Endothelial cell of umbilical vein (primary cell): Measurements from ENCODE around the gene SLC24A3. TPM values are rescaled to one million over a fixed set of nuclear protein-coding genes. Genes with fewer than 3 reads are reported as not detected.

ENCODE experiments used
- BruUV-seq: library from RNA; stranded (reverse); fragments of 400-500 nt; replicated peaks from 2 replicates; lab custom pipeline; 2021; lab: Mats Ljungman, UMichigan
- CTCF ChIA-PET: fragments of 300-600, 350-600 bp; sonication (Branson Sonifier 250); formaldehyde crosslinking; loops from one replicate; lab custom pipeline; 2021; ENCODE audit warnings: antibody characterized with exemption, inconsistent platforms; lab: Charles Lee
- POLR2A ChIA-PET: fragments of 300-600, 350-600 bp; sonication (Branson Sonifier 250); formaldehyde crosslinking; loops from one replicate; lab custom pipeline; 2021; ENCODE audit warnings: antibody characterized with exemption, inconsistent platforms; lab: Charles Lee
- DNase-seq: peaks from one replicate; pipeline ENCODE4 v3.0.0-alpha.2; 2011; ENCODE audit warnings: low read depth, low spot score
- FAIRE-seq: peaks from 2 replicates; lab custom pipeline; 2011; peaks lifted over from hg19 to GRCh38; lab: Jason Lieb, UNC
- H2AFZ ChIP-seq: 2 replicates; pipeline ENCODE4 v1.6.0; 2012; ENCODE audit warnings: low read depth, low read length, control low read depth, inconsistent platforms
- H3K27ac ChIP-seq: 2 replicates; pipeline ENCODE4 v1.5.1; 2011; ENCODE audit warnings: low read depth, mild to moderate bottlenecking, control low read depth, low read length, moderate library complexity; ENCODE audit not compliant: insufficient read depth
- H3K27me3 ChIP-seq, 2 experiments: 2 replicates each; pipeline versions ENCODE4 v1.6.0 to v1.6.1; 2011; ENCODE audit warnings: low read length in 2 of 2, mixed read lengths in 1 of 2; ENCODE audit not compliant: control insufficient read depth in 2 of 2, insufficient read depth in 2 of 2
- H3K36me3 ChIP-seq, 2 experiments: 2 replicates in 1 of 2; 3 replicates in 1 of 2; pipeline ENCODE4 v1.5.1; 2011; ENCODE audit warnings: low read length in 2 of 2, mild to moderate bottlenecking in 1 of 2, moderate library complexity in 1 of 2; ENCODE audit not compliant: control insufficient read depth in 2 of 2, insufficient read depth in 2 of 2; ENCODE audit errors: extremely low read depth in 1 of 2
- H3K4me1 ChIP-seq: 3 replicates; pipeline ENCODE4 v1.5.1; 2011; ENCODE audit warnings: mild to moderate bottlenecking, low read length; ENCODE audit not compliant: control insufficient read depth, insufficient read depth; ENCODE audit errors: extremely low read depth
- H3K4me2 ChIP-seq: 2 replicates; pipeline ENCODE4 v1.6.1; 2011; ENCODE audit warnings: low read length, control low read depth, mixed read lengths; ENCODE audit not compliant: insufficient read depth
- H3K4me3 ChIP-seq, 3 experiments: fragments of 200-600 bp in 1 of 3; sonication (generic), shearing (Covaris generic) in 1 of 3; replicated peaks in 1 of 3; 2 replicates each; pipeline ENCODE4 v1.5.1; 2011 to 2016; ENCODE audit warnings: control low read depth in 3 of 3, low read length in 3 of 3, mild to moderate bottlenecking in 2 of 3, inconsistent platforms in 1 of 3, low read depth in 1 of 3, moderate library complexity in 1 of 3; ENCODE audit not compliant: insufficient read depth in 1 of 3
- H3K79me2 ChIP-seq: 2 replicates; pipeline ENCODE4 v1.6.0; 2012; ENCODE audit warnings: low read length, inconsistent platforms; ENCODE audit not compliant: control insufficient read depth, insufficient read depth
- H3K9ac ChIP-seq: replicated peaks from 2 replicates; pipeline ENCODE3; 2011; ENCODE audit warnings: low read length, control low read depth; ENCODE audit not compliant: insufficient read depth; ENCODE audit errors: extremely low read depth
- H3K9me1 ChIP-seq: replicated peaks from 3 replicates; pipeline ENCODE4 v1.6.0; 2011; ENCODE audit warnings: mild to moderate bottlenecking, low read length; ENCODE audit not compliant: control insufficient read depth, insufficient read depth; ENCODE audit errors: extremely low read depth
- H3K9me3 ChIP-seq: replicated peaks from 2 replicates; pipeline ENCODE4 v1.5.1; 2012; ENCODE audit warnings: low read length, inconsistent platforms; ENCODE audit not compliant: control insufficient read depth, insufficient read depth
- H4K20me1 ChIP-seq: replicated peaks from 2 replicates; pipeline ENCODE3; 2011; ENCODE audit warnings: mild to moderate bottlenecking, low read length; ENCODE audit not compliant: control insufficient read depth, insufficient read depth; ENCODE audit errors: extremely low read depth
- EZH2 ChIP-seq: IDR thresholded peaks from 2 replicates; pipeline ENCODE4 v1.6.1; 2012; ENCODE audit warnings: borderline replicate concordance, low read depth, mild to moderate bottlenecking, moderate library complexity, low read length, inconsistent platforms; ENCODE audit not compliant: severe bottlenecking
- FOS ChIP-seq: IDR thresholded peaks from 2 replicates; pipeline ENCODE4 v1.6.1; 2011; ENCODE audit warnings: mild to moderate bottlenecking, low read length, moderate library complexity, borderline replicate concordance; ENCODE audit not compliant: insufficient read depth
- GATA2 ChIP-seq: IDR thresholded peaks from 2 replicates; pipeline ENCODE4 v1.7.0; 2011; ENCODE audit warnings: low read depth, mild to moderate bottlenecking, moderate library complexity, mixed read lengths, low read length; ENCODE audit not compliant: insufficient read length, insufficient read depth
- JUN ChIP-seq: IDR thresholded peaks from 2 replicates; pipeline ENCODE4 v1.6.1; 2011; ENCODE audit warnings: borderline replicate concordance, low read depth; ENCODE audit not compliant: insufficient read length, insufficient read depth
- MYC ChIP-seq: IDR thresholded peaks from one replicate; pipeline ENCODE4 v1.6.1; 2011; ENCODE audit warnings: mild to moderate bottlenecking, low read depth, low read length
- POLR2A ChIP-seq: IDR thresholded peaks from 2 replicates; pipeline ENCODE4 v1.6.1; 2012; ENCODE audit warnings: low read depth, mild to moderate bottlenecking, control low read depth, low read length
- POLR2AphosphoS5 ChIP-seq: IDR thresholded peaks from 2 replicates; pipeline ENCODE4 v1.6.1; 2012; ENCODE audit warnings: low read depth, mild to moderate bottlenecking, control low read depth, low read length, moderate library complexity; ENCODE audit not compliant: insufficient read depth
- dilution Hi-C: fragments of 300-500 bp; cut with MboI; formaldehyde crosslinking; loops from one replicate; pipeline ENCODE4 v1.15.0; 2019; ENCODE audit warnings: low sequenced_read_pairs; ENCODE audit not compliant: extremely low pct_ligation_motif_present
- intact Hi-C: fragments of 100-400 bp; cut with micrococcal nuclease; formaldehyde crosslinking; loops from one replicate; pipeline ENCODE4 v1.10.0; 2022
- polyA plus RNA-seq, 4 experiments: library from polyadenylated mRNA; depleted of rRNA in 3 of 4; stranded (reverse) in 3 of 4; unstranded in 1 of 4; fragments of >200 nt; gene quantifications; 2 replicates each; pipeline versions ENCODE4 v1.2.1 to v1.2.3, GENCODE V29; 2011 to 2012; ENCODE audit warnings: missing spikeins in 1 of 4
- total RNA-seq: library from RNA; stranded (reverse); gene quantifications from 2 replicates; pipeline ENCODE4 v1.2.3, GENCODE V29; 2021
- TF ChIP-seq, protein P1 (sequence below): IDR thresholded peaks from 2 replicates; pipeline ENCODE4 v1.6.1; 2011; ENCODE audit not compliant: insufficient read depth, insufficient read length
- TF ChIP-seq, protein P2 (sequence below), 2 donors: IDR thresholded peaks; 1 replicate in 1 of 2; 2 replicates in 1 of 2; pipeline ENCODE4 v1.5.1; 2011; ENCODE audit warnings: low read length in 2 of 2, mild to moderate bottlenecking in 2 of 2, moderate library complexity in 2 of 2, control low read depth in 1 of 2, inconsistent platforms in 1 of 2, low read depth in 1 of 2; ENCODE audit not compliant: insufficient read depth in 1 of 2; ENCODE audit errors: extremely low read depth in 1 of 2

Gene SLC24A3
- total and polyA plus RNA-seq, 2 donors (not counting 3 experiments of a cell fraction or from before 2014, with no cell fraction given): not detected

DNA sequence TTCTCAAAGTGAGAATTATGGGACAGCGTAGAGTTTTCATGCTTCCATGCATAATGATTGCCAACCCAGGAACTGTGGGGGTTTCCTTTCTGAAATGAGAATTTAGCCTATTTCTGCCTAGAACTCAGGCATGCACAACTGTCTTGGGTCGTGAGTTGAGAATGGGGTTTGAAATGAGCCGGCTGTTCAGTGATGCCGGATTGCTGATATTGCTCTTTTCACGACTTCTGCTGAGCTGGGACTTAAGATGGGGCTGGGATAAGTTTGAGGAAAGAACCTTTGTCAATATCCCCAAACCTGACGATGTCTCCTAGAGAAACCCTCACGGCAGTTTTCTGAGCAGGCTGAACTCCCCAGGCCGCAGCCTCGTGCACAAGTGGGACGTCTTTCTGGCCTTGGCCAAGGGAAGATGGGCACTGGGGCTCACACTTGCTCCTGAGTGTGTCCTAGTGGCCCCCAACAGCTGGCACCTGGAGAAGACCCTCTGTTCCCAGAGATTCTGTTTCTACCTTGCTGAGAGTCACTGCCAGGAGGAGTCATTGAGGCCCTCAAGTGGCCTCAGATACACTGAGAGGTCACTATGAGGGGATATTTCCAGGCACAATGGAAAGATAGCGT is 511.5 kb downstream of the SLC24A3 start:
- H3K27ac ChIP-seq: no peak overlapping the region
- no peaks in the 10 kb centered on the region for H3K9me3 ChIP-seq
- H2AFZ ChIP-seq: no peak overlapping the region
- no peaks in the 10 kb centered on the region for H4K20me1 ChIP-seq
- no peak overlapping the region for H3K9ac ChIP-seq
- DNase-seq (no peak), FAIRE-seq (no peak)
- no peak for TF ChIP-seq POLR2AphosphoS5
- TF ChIP-seq JUN: no peak
- no peak for TF ChIP-seq EZH2
- TF ChIP-seq, protein P1, sequence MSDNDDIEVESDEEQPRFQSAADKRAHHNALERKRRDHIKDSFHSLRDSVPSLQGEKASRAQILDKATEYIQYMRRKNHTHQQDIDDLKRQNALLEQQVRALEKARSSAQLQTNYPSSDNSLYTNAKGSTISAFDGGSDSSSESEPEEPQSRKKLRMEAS: no peak
- TF ChIP-seq GATA2: no peak
- TF ChIP-seq, protein P2, sequence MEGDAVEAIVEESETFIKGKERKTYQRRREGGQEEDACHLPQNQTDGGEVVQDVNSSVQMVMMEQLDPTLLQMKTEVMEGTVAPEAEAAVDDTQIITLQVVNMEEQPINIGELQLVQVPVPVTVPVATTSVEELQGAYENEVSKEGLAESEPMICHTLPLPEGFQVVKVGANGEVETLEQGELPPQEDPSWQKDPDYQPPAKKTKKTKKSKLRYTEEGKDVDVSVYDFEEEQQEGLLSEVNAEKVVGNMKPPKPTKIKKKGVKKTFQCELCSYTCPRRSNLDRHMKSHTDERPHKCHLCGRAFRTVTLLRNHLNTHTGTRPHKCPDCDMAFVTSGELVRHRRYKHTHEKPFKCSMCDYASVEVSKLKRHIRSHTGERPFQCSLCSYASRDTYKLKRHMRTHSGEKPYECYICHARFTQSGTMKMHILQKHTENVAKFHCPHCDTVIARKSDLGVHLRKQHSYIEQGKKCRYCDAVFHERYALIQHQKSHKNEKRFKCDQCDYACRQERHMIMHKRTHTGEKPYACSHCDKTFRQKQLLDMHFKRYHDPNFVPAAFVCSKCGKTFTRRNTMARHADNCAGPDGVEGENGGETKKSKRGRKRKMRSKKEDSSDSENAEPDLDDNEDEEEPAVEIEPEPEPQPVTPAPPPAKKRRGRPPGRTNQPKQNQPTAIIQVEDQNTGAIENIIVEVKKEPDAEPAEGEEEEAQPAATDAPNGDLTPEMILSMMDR (IDR thresholded peaks at IDR 0.05; ENCODE audit: extremely low read depth in 1 of 2, insufficient read depth in 1 of 2, low read depth in 1 of 2, low read length in 2 of 2): no peak
- no peak for TF ChIP-seq FOS
- TF ChIP-seq MYC: no peak
- TF ChIP-seq POLR2A: no peak
- H3K79me2 ChIP-seq: no peaks in the 10 kb centered on the region
- no peaks in the 10 kb centered on the region for H3K27me3 ChIP-seq
- no peaks in the 10 kb centered on the region for H3K9me1 ChIP-seq
- CTCF ChIA-PET: interaction anchor here (1.2 kb wide), 1 partner anchor 31 kb away, joined by 3 read pairs; no protein-coding TSS in a partner anchor
- H3K4me3 ChIP-seq: no peak overlapping the region
- dilution Hi-C loops (no loop called here), intact Hi-C loops (no loop called here)
- BruUV-seq: no TSS peak
- POLR2A ChIA-PET: no interaction called here
- H3K4me1 ChIP-seq: peaks cover 3% of the 10 kb centered on the region
- H3K4me2 ChIP-seq: no peak overlapping the region
- H3K36me3 ChIP-seq: no peaks in the 10 kb centered on the region
